ENCODE results near the gene LOXL4. TPM values are rescaled to one million over a fixed set of nuclear protein-coding genes. Genes with fewer than 3 reads are reported as not detected.

The LOXL4 gene
- polyA plus RNA-seq, 3 donors, result 3.3 to 4.3 (median 4.0) TPM

GRCh38 chr10:98268694-98269431 is 869 bp upstream of the LOXL4 start:
- DNase-seq (ENCODE audit: extremely low read depth in 1 of 11, low read depth in 9 of 11, low spot score in 4 of 11), result no peak

- no peak for DNase-seq (ENCODE audit: extremely low read depth in 1 of 11, low read depth in 9 of 11, low spot score in 4 of 11)
Measured at GRCh38 chr10:98267069-98267893, 713 bp downstream of the LOXL4 start.

GRCh38 chr10:98266647-98267046 is 1.3 kb downstream of the LOXL4 start:
- no peak for DNase-seq (ENCODE audit: extremely low read depth in 1 of 11, low read depth in 9 of 11, low spot score in 4 of 11)

- no peak for DNase-seq (ENCODE audit: extremely low read depth in 1 of 11, low read depth in 9 of 11, low spot score in 4 of 11)
Measured at GRCh38 chr10:98265403-98266378, 2.3 kb downstream of the LOXL4 start.

- DNase-seq (ENCODE audit: extremely low read depth in 1 of 11, low read depth in 9 of 11, low spot score in 4 of 11), result no peak
Measured at GRCh38 chr10:98264378-98265065, 3.5 kb downstream of the LOXL4 start.

GRCh38 chr10:98263088-98263487 is 4.9 kb downstream of the LOXL4 start:
- DNase-seq (ENCODE audit: extremely low read depth in 1 of 11, low read depth in 9 of 11, low spot score in 4 of 11), result no peak

GRCh38 chr10:98262571-98262970 is 5.4 kb downstream of the LOXL4 start:
- no peak for DNase-seq (ENCODE audit: extremely low read depth in 1 of 11, low read depth in 9 of 11, low spot score in 4 of 11)

GRCh38 chr10:98261436-98262277 is 6.3 kb downstream of the LOXL4 start:
- DNase-seq (ENCODE audit: extremely low read depth in 1 of 11, low read depth in 9 of 11, low spot score in 4 of 11), result no peak

GRCh38 chr10:98260752-98261151 is 7.2 kb downstream of the LOXL4 start:
- no peak for DNase-seq (ENCODE audit: extremely low read depth in 1 of 11, low read depth in 9 of 11, low spot score in 4 of 11)

GRCh38 chr10:98260350-98260749 is 7.6 kb downstream of the LOXL4 start:
- no peak for DNase-seq (ENCODE audit: extremely low read depth in 1 of 11, low read depth in 9 of 11, low spot score in 4 of 11)

GRCh38 chr10:98259606-98260315 is 8.2 kb downstream of the LOXL4 start:
- no peak for DNase-seq (ENCODE audit: extremely low read depth in 1 of 11, low read depth in 9 of 11, low spot score in 4 of 11)

- no peak for DNase-seq (ENCODE audit: extremely low read depth in 1 of 11, low read depth in 9 of 11, low spot score in 4 of 11)
Measured at GRCh38 chr10:98258683-98259454, 9.1 kb downstream of the LOXL4 start.

GRCh38 chr10:98257961-98258360 is 10.0 kb downstream of the LOXL4 start:
- no peak for DNase-seq (ENCODE audit: extremely low read depth in 1 of 11, low read depth in 9 of 11, low spot score in 4 of 11)

- no peak for DNase-seq (ENCODE audit: extremely low read depth in 1 of 11, low read depth in 9 of 11, low spot score in 4 of 11)
Measured at GRCh38 chr10:98257198-98257597, 10.8 kb downstream of the LOXL4 start.

GRCh38 chr10:98256692-98257091 is 11.3 kb downstream of the LOXL4 start:
- DNase-seq (ENCODE audit: extremely low read depth in 1 of 11, low read depth in 9 of 11, low spot score in 4 of 11), result no peak

- DNase-seq (ENCODE audit: extremely low read depth in 1 of 11, low read depth in 9 of 11, low spot score in 4 of 11), result no peak
Measured at GRCh38 chr10:98255146-98255877, 12.7 kb downstream of the LOXL4 start.

Data from renal cortex interstitium (tissue), 11 donors.